Measurements from ENCODE around the gene MAT1A. TPM values are rescaled to one million over a fixed set of nuclear protein-coding genes. Genes with fewer than 3 reads are reported as not detected.

The MAT1A gene
- total and polyA plus RNA-seq, 2 of the 13 experiments (the other 11 are each of a cell fraction or from before 2014, with no cell fraction given): 57.1 to 76.9 TPM

GRCh38 chr10:80290474-80291220, 1.2 kb upstream of the MAT1A start (continued):
- TF ChIP-seq FOXP4 (CRISPR knock-in tag; IDR thresholded peaks at IDR 0.05): peak; percentile 80
- TF ChIP-seq HOMEZ (CRISPR knock-in tag; IDR thresholded peaks at IDR 0.05; ENCODE audit: low read depth): peak; percentile 32; the same call in 1 of the 2 replicates
- no peak for TF ChIP-seq ZBTB49 (CRISPR knock-in tag; IDR thresholded peaks at IDR 0.05; ENCODE audit: borderline replicate concordance)
- TF ChIP-seq ZKSCAN5 (CRISPR knock-in tag; IDR thresholded peaks at IDR 0.05): no peak
- TF ChIP-seq ZBTB20 (CRISPR knock-in tag; IDR thresholded peaks at IDR 0.05; ENCODE audit: borderline replicate concordance, low read depth): no peak
- no peak for TF ChIP-seq SP4 (CRISPR knock-in tag; IDR thresholded peaks at IDR 0.05)
- no peak for TF ChIP-seq MATR3 (CRISPR knock-in tag; IDR thresholded peaks at IDR 0.05)
- no peak for TF ChIP-seq THAP7 (CRISPR knock-in tag; IDR thresholded peaks at IDR 0.05)
- TF ChIP-seq CC2D1A (CRISPR knock-in tag; IDR thresholded peaks at IDR 0.05): no peak
- no peak for TF ChIP-seq ZSCAN30 (CRISPR knock-in tag; IDR thresholded peaks at IDR 0.05)
- no peak for TF ChIP-seq ZNF839 (CRISPR knock-in tag; IDR thresholded peaks at IDR 0.05; ENCODE audit: borderline replicate concordance)
- no peak for TF ChIP-seq ZNF501 (CRISPR knock-in tag; IDR thresholded peaks at IDR 0.05)
- no peak for TF ChIP-seq ATRX (CRISPR knock-in tag; IDR thresholded peaks at IDR 0.05; ENCODE audit: borderline replicate concordance)
- no peak for TF ChIP-seq ZNF816 (CRISPR knock-in tag; IDR thresholded peaks at IDR 0.05; ENCODE audit: borderline replicate concordance)
- TF ChIP-seq SRSF4 (IDR thresholded peaks at IDR 0.05; ENCODE audit: low read depth, low read length, poor library complexity, severe bottlenecking): no peak
- no peak for TF ChIP-seq USF2 (IDR thresholded peaks at IDR 0.05; ENCODE audit: low read depth, low read length)
- TF ChIP-seq USF2 (CRISPR knock-in tag; IDR thresholded peaks at IDR 0.05; ENCODE audit: borderline replicate concordance): no peak
- TF ChIP-seq CCAR2 (optimal IDR thresholded peaks at IDR 0.05; ENCODE audit: low read depth, low read length): no peak

Data from HepG2 (cell line).